WTC11 (cell line): ENCODE measurements around the gene DUSP1. TPM values are rescaled to one million over a fixed set of nuclear protein-coding genes. Genes with fewer than 3 reads are reported as not detected.

Experiments
- ATAC-seq: fragments of 200-7000 bp; cut with Tn5 transposase; 2 replicates; pipeline ENCODE4 v1.10.0; 2021; ENCODE audit warnings: mild to moderate bottlenecking, moderate library complexity
- CTCF ChIA-PET: fragments of 300-600 bp; sonication (Branson Sonifier 250); formaldehyde crosslinking; loops from one replicate; lab custom pipeline; 2021; ENCODE audit warnings: antibody characterized with exemption; lab: Charles Lee
- POLR2A ChIA-PET: fragments of 350-600 bp; sonication (Branson Sonifier 250); formaldehyde crosslinking; loops from one replicate; lab custom pipeline; 2021; ENCODE audit warnings: antibody characterized with exemption; lab: Charles Lee
- DNase-seq: peaks from one replicate; pipeline ENCODE4 v3.0.0; 2021; ENCODE audit warnings: low spot score
- H3K27ac Mint-ChIP-seq: 2 replicates; pipeline ENCODE4 v1.8.0; 2021; ENCODE audit warnings: mixed read lengths
- H3K27me3 Mint-ChIP-seq: 2 replicates; pipeline ENCODE4 v1.8.0; 2021; ENCODE audit warnings: low read depth, mild to moderate bottlenecking, moderate library complexity, mixed read lengths
- H3K36me3 Mint-ChIP-seq: 2 replicates; pipeline ENCODE4 v1.8.0; 2021; ENCODE audit warnings: mixed read lengths
- H3K4me1 Mint-ChIP-seq: 2 replicates; pipeline ENCODE4 v1.8.0; 2022; ENCODE audit warnings: mixed read lengths
- H3K4me3 Mint-ChIP-seq: 2 replicates; pipeline ENCODE4 v1.8.0; 2021; ENCODE audit warnings: mild to moderate bottlenecking, moderate library complexity, mixed read lengths
- H3K9me3 Mint-ChIP-seq: 2 replicates; pipeline ENCODE4 v1.8.0; 2021; ENCODE audit warnings: mixed read lengths
- CBFB ChIP-seq: sonication (generic); formaldehyde crosslinking; IDR thresholded peaks from 2 replicates; pipeline ENCODE4 v1.8.1; 2022; ENCODE audit warnings: mild to moderate bottlenecking, low read depth, missing genetic modification reagents
- CREM ChIP-seq: sonication (generic); formaldehyde crosslinking; IDR thresholded peaks from 2 replicates; pipeline ENCODE4 v1.8.1; 2022; ENCODE audit warnings: mild to moderate bottlenecking, missing genetic modification reagents, moderate library complexity
- IRF2 ChIP-seq: sonication (generic); formaldehyde crosslinking; IDR thresholded peaks from 2 replicates; pipeline ENCODE4 v1.8.0; 2022; ENCODE audit warnings: low read depth, missing genetic modification reagents, borderline replicate concordance
- MXD4 ChIP-seq: fragments of 250-450 bp; sonication (Bioruptor Pico); IDR thresholded peaks from 2 replicates; pipeline ENCODE4 v1.8.0; 2021; ENCODE audit warnings: mild to moderate bottlenecking, moderate library complexity, borderline replicate concordance
- NFATC4 ChIP-seq: fragments of 250-450 bp; sonication (Bioruptor Pico); IDR thresholded peaks from 2 replicates; pipeline ENCODE4 v1.9.0; 2021; ENCODE audit warnings: mild to moderate bottlenecking
- SMAD3 ChIP-seq: sonication (generic); formaldehyde crosslinking; IDR thresholded peaks from 2 replicates; pipeline ENCODE4 v1.8.0; 2022; ENCODE audit warnings: missing genetic modification reagents, mild to moderate bottlenecking, borderline replicate concordance
- SMAD4 ChIP-seq: sonication (generic); formaldehyde crosslinking; IDR thresholded peaks from 2 replicates; pipeline ENCODE4 v1.8.0; 2022; ENCODE audit warnings: mild to moderate bottlenecking, missing genetic modification reagents
- SP1 ChIP-seq: sonication (generic); formaldehyde crosslinking; conservative IDR thresholded peaks from 2 replicates; pipeline ENCODE4 v1.8.1; 2022; ENCODE audit warnings: missing genetic modification reagents
- ZNF219 ChIP-seq: sonication (generic); formaldehyde crosslinking; IDR thresholded peaks from 2 replicates; pipeline ENCODE4 v1.8.0; 2023; ENCODE audit warnings: missing genetic modification reagents, mild to moderate bottlenecking, borderline replicate concordance
- ZNF396 ChIP-seq: fragments of 250-450 bp; sonication (Bioruptor Pico); IDR thresholded peaks from 2 replicates; pipeline ENCODE4 v1.8.0; 2021; ENCODE audit warnings: mild to moderate bottlenecking, moderate library complexity, borderline replicate concordance
- total RNA-seq: library from RNA; stranded (reverse); gene quantifications from 3 replicates; pipeline ENCODE4 v1.2.3, GENCODE V29; 2021
- TF ChIP-seq, protein P1 (sequence below): fragments of 200-600 bp; IDR thresholded peaks from 2 replicates; pipeline ENCODE4 v1.8.0; 2022; ENCODE audit warnings: antibody characterized with exemption
- TF ChIP-seq, protein P2 (sequence below): sonication (generic); formaldehyde crosslinking; IDR thresholded peaks from 2 replicates; pipeline ENCODE4 v1.8.1; 2023; ENCODE audit warnings: mild to moderate bottlenecking, missing genetic modification reagents, moderate library complexity
- TF ChIP-seq, protein P3 (sequence below): fragments of 250-450 bp; sonication (Bioruptor Pico); IDR thresholded peaks from 2 replicates; pipeline ENCODE4 v1.9.0; 2021; ENCODE audit warnings: mild to moderate bottlenecking, borderline replicate concordance
- TF ChIP-seq, protein P4 (sequence below): sonication (generic); formaldehyde crosslinking; IDR thresholded peaks from 2 replicates; pipeline ENCODE4 v1.8.0; 2022; ENCODE audit warnings: mild to moderate bottlenecking, missing genetic modification reagents
- TF ChIP-seq, protein P5 (sequence below): sonication (generic); formaldehyde crosslinking; IDR thresholded peaks from 2 replicates; pipeline ENCODE4 v1.8.1; 2022; ENCODE audit warnings: low read depth, mild to moderate bottlenecking, moderate library complexity, missing genetic modification reagents, borderline replicate concordance
- TF ChIP-seq, protein P6 (sequence below): sonication (generic); formaldehyde crosslinking; IDR thresholded peaks from 2 replicates; pipeline ENCODE4 v1.8.1; 2022; ENCODE audit warnings: mild to moderate bottlenecking, moderate library complexity, missing genetic modification reagents

The DUSP1 gene
- total RNA-seq, 1 experiment from 2014 or later = 9.5 TPM

DNA sequence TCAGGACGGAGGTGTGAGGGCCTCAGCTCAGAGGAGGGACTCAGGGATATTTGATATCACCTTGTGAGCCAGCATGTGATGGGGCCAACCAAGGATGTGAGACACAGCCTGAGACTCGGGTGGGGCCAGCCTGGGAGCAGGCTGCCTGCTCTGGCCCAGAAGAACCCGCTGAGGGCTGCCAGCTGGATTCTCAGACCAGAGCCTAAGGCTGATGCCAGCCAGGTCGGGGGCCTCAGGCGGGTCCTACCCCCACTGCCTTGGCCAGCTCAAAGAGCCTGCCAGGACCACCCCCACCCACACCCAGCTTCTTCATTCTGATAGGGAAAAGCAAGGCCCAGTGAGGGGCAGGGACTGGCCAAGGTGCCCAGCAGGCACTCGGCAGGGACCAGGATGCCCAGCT lies 20.3 kb upstream of the DUSP1 start:
- POLR2A ChIA-PET = no interaction called here
- Mint-ChIP-seq H3K9me3 (no peaks in the 10 kb centered on the region), H3K27ac (no peak overlapping the region; the same call in 1 of the 2 replicates), H3K4me1 (peaks cover 3% of the 10 kb centered on the region; the same call in 1 of the 2 replicates), H3K4me3 (no peak overlapping the region), H3K36me3 (no peaks in the 10 kb centered on the region), H3K27me3 (peaks cover 5% of the 10 kb centered on the region; the same call in 1 of the 2 replicates)
- DNase-seq (no peak), ATAC-seq (no peak)
- TF ChIP-seq SMAD3 (CRISPR knock-in tag) (no peak), IRF2 (CRISPR knock-in tag) (no peak), CBFB (CRISPR knock-in tag) (no peak), SP1 (CRISPR knock-in tag) (no peak), ZNF396 (no peak), SMAD4 (CRISPR knock-in tag) (no peak), CREM (CRISPR knock-in tag) (no peak), ZNF219 (no peak), MXD4 (CRISPR knock-in tag) (no peak), NFATC4 (CRISPR knock-in tag) (no peak)
- TF ChIP-seq, protein P1, sequence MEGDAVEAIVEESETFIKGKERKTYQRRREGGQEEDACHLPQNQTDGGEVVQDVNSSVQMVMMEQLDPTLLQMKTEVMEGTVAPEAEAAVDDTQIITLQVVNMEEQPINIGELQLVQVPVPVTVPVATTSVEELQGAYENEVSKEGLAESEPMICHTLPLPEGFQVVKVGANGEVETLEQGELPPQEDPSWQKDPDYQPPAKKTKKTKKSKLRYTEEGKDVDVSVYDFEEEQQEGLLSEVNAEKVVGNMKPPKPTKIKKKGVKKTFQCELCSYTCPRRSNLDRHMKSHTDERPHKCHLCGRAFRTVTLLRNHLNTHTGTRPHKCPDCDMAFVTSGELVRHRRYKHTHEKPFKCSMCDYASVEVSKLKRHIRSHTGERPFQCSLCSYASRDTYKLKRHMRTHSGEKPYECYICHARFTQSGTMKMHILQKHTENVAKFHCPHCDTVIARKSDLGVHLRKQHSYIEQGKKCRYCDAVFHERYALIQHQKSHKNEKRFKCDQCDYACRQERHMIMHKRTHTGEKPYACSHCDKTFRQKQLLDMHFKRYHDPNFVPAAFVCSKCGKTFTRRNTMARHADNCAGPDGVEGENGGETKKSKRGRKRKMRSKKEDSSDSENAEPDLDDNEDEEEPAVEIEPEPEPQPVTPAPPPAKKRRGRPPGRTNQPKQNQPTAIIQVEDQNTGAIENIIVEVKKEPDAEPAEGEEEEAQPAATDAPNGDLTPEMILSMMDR = no peak
- TF ChIP-seq, protein P2, sequence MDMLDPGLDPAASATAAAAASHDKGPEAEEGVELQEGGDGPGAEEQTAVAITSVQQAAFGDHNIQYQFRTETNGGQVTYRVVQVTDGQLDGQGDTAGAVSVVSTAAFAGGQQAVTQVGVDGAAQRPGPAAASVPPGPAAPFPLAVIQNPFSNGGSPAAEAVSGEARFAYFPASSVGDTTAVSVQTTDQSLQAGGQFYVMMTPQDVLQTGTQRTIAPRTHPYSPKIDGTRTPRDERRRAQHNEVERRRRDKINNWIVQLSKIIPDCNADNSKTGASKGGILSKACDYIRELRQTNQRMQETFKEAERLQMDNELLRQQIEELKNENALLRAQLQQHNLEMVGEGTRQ (CRISPR knock-in tag) = no peak
- TF ChIP-seq, protein P3, sequence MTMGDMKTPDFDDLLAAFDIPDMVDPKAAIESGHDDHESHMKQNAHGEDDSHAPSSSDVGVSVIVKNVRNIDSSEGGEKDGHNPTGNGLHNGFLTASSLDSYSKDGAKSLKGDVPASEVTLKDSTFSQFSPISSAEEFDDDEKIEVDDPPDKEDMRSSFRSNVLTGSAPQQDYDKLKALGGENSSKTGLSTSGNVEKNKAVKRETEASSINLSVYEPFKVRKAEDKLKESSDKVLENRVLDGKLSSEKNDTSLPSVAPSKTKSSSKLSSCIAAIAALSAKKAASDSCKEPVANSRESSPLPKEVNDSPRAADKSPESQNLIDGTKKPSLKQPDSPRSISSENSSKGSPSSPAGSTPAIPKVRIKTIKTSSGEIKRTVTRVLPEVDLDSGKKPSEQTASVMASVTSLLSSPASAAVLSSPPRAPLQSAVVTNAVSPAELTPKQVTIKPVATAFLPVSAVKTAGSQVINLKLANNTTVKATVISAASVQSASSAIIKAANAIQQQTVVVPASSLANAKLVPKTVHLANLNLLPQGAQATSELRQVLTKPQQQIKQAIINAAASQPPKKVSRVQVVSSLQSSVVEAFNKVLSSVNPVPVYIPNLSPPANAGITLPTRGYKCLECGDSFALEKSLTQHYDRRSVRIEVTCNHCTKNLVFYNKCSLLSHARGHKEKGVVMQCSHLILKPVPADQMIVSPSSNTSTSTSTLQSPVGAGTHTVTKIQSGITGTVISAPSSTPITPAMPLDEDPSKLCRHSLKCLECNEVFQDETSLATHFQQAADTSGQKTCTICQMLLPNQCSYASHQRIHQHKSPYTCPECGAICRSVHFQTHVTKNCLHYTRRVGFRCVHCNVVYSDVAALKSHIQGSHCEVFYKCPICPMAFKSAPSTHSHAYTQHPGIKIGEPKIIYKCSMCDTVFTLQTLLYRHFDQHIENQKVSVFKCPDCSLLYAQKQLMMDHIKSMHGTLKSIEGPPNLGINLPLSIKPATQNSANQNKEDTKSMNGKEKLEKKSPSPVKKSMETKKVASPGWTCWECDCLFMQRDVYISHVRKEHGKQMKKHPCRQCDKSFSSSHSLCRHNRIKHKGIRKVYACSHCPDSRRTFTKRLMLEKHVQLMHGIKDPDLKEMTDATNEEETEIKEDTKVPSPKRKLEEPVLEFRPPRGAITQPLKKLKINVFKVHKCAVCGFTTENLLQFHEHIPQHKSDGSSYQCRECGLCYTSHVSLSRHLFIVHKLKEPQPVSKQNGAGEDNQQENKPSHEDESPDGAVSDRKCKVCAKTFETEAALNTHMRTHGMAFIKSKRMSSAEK (CRISPR knock-in tag) = no peak
- TF ChIP-seq, protein P4, sequence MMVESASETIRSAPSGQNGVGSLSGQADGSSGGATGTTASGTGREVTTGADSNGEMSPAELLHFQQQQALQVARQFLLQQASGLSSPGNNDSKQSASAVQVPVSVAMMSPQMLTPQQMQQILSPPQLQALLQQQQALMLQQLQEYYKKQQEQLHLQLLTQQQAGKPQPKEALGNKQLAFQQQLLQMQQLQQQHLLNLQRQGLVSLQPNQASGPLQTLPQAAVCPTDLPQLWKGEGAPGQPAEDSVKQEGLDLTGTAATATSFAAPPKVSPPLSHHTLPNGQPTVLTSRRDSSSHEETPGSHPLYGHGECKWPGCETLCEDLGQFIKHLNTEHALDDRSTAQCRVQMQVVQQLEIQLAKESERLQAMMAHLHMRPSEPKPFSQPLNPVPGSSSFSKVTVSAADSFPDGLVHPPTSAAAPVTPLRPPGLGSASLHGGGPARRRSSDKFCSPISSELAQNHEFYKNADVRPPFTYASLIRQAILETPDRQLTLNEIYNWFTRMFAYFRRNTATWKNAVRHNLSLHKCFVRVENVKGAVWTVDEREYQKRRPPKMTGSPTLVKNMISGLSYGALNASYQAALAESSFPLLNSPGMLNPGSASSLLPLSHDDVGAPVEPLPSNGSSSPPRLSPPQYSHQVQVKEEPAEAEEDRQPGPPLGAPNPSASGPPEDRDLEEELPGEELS (CRISPR knock-in tag) = no peak
- TF ChIP-seq, protein P5, sequence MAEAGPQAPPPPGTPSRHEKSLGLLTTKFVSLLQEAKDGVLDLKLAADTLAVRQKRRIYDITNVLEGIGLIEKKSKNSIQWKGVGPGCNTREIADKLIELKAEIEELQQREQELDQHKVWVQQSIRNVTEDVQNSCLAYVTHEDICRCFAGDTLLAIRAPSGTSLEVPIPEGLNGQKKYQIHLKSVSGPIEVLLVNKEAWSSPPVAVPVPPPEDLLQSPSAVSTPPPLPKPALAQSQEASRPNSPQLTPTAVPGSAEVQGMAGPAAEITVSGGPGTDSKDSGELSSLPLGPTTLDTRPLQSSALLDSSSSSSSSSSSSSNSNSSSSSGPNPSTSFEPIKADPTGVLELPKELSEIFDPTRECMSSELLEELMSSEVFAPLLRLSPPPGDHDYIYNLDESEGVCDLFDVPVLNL (CRISPR knock-in tag) = no peak
- TF ChIP-seq, protein P6, sequence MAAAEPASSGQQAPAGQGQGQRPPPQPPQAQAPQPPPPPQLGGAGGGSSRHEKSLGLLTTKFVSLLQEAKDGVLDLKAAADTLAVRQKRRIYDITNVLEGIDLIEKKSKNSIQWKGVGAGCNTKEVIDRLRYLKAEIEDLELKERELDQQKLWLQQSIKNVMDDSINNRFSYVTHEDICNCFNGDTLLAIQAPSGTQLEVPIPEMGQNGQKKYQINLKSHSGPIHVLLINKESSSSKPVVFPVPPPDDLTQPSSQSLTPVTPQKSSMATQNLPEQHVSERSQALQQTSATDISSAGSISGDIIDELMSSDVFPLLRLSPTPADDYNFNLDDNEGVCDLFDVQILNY (CRISPR knock-in tag) = no peak
- CTCF ChIA-PET = interaction anchor here (0.6 to 4.8 kb wide), 3 partner anchors 14 to 491 kb away, joined by 3 to 34 read pairs (median 6); partner anchors contain the start of gene DUSP1
